GM18511 (cell line): Measurements from ENCODE around the gene OLA1.

Source experiments
- ATAC-seq: cut with Tn5 transposase; IDR thresholded peaks from one replicate; pipeline ENCODE4 v1.9.1; 2021; ENCODE audit warnings: mild to moderate bottlenecking, moderate library complexity; ENCODE audit not compliant: unreplicated experiment

OLA1 gene

GRCh38 chr2:174227748-174228147 lies 20.6 kb downstream of the OLA1 start:
- ATAC-seq, result no peak

GRCh38 chr2:174224665-174225288 lies 23.6 kb downstream of the OLA1 start:
- ATAC-seq, result no peak

GRCh38 chr2:174224125-174224524 lies 24.2 kb downstream of the OLA1 start:
- no peak for ATAC-seq

- no peak for ATAC-seq
Measured at GRCh38 chr2:174223388-174223787, 24.9 kb downstream of the OLA1 start.

GRCh38 chr2:174222154-174222553 lies 26.2 kb downstream of the OLA1 start:
- no peak for ATAC-seq

GRCh38 chr2:174219321-174219720 lies 29.0 kb downstream of the OLA1 start:
- ATAC-seq, result no peak

- no peak for ATAC-seq
Measured at GRCh38 chr2:174218773-174219172, 29.6 kb downstream of the OLA1 start.

- no peak for ATAC-seq
Measured at GRCh38 chr2:174217869-174218268, 30.5 kb downstream of the OLA1 start.

- ATAC-seq, result no peak
Measured at GRCh38 chr2:174211954-174212353, 36.4 kb downstream of the OLA1 start.

GRCh38 chr2:174210862-174211261 lies 37.5 kb downstream of the OLA1 start:
- no peak for ATAC-seq

- ATAC-seq, result no peak
Measured at GRCh38 chr2:174209325-174209724, 39.0 kb downstream of the OLA1 start.

- ATAC-seq, result no peak
Measured at GRCh38 chr2:174208026-174208425, 40.3 kb downstream of the OLA1 start.

- no peak for ATAC-seq
Measured at GRCh38 chr2:174205562-174205961, 42.8 kb downstream of the OLA1 start.

- ATAC-seq, result no peak
Measured at GRCh38 chr2:174202188-174202587, 46.1 kb downstream of the OLA1 start.

GRCh38 chr2:174198846-174199564 lies 49.3 kb downstream of the OLA1 start:
- no peak for ATAC-seq

- ATAC-seq, result no peak
Measured at GRCh38 chr2:174195253-174195652, 53.1 kb downstream of the OLA1 start.

GRCh38 chr2:174193737-174194136 lies 54.6 kb downstream of the OLA1 start:
- ATAC-seq, result no peak

GRCh38 chr2:174192664-174193063 lies 55.7 kb downstream of the OLA1 start:
- ATAC-seq, result no peak

- no peak for ATAC-seq
Measured at GRCh38 chr2:174191342-174192074, 56.8 kb downstream of the OLA1 start.

GRCh38 chr2:174184915-174185314 lies 63.4 kb downstream of the OLA1 start:
- ATAC-seq, result no peak

GRCh38 chr2:174184504-174184903 lies 63.8 kb downstream of the OLA1 start:
- ATAC-seq, result peak; percentile 57

GRCh38 chr2:174183076-174183475 lies 65.3 kb downstream of the OLA1 start:
- ATAC-seq, result no peak
